K562 (cell line): ENCODE data around the gene NCOA1. TPM values are rescaled to one million over a fixed set of nuclear protein-coding genes. Genes with fewer than 3 reads are reported as not detected.

Experiments used
- ARID2 ChIP-seq: fragments of 450-650 bp; IDR thresholded peaks from 2 replicates; pipeline ENCODE4 v1.6.1; 2017; ENCODE audit warnings: antibody characterized with exemption, mild to moderate bottlenecking
- CBX2 ChIP-seq: fragments of 200-600 bp; sonication (generic); IDR thresholded peaks from one replicate; pipeline ENCODE4 v1.6.1; 2012; ENCODE audit warnings: mild to moderate bottlenecking, low read length, inconsistent platforms; ENCODE audit not compliant: insufficient read depth, poor library complexity, severe bottlenecking
- GATA2 ChIP-seq: sonication (generic); formaldehyde crosslinking; IDR thresholded peaks from 2 replicates; pipeline ENCODE4 v1.4.0; 2020; ENCODE audit warnings: mild to moderate bottlenecking, missing genetic modification reagents
- PCBP1 ChIP-seq: fragments of 200-400 bp; formaldehyde crosslinking; IDR thresholded peaks from 2 replicates; pipeline ENCODE4 v1.6.1; 2018; ENCODE audit warnings: mild to moderate bottlenecking, low read depth, low read length; ENCODE audit not compliant: poor library complexity, severe bottlenecking
- RFX1 ChIP-seq: fragments of 450-650 bp; IDR thresholded peaks from 2 replicates; pipeline ENCODE4 v1.6.1; 2016; ENCODE audit warnings: mild to moderate bottlenecking, moderate library complexity
- RUNX1 ChIP-seq: sonication (generic); IDR thresholded peaks from 2 replicates; pipeline ENCODE4 v1.6.1; 2016; ENCODE audit warnings: antibody characterized with exemption, low read depth
- U2AF2 ChIP-seq: fragments of 200-400 bp; formaldehyde crosslinking; optimal IDR thresholded peaks from 2 replicates; pipeline ENCODE3; 2017; ENCODE audit warnings: low read depth, mild to moderate bottlenecking, low read length
- ZNF174 ChIP-seq: fragments of 250-450 bp; sonication (Bioruptor Pico); IDR thresholded peaks from 2 replicates; pipeline ENCODE4 v1.4.0; 2020; ENCODE audit warnings: mild to moderate bottlenecking
- ZNF518B ChIP-seq: fragments of 250-450 bp; sonication (Bioruptor Pico); IDR thresholded peaks from 2 replicates; pipeline ENCODE4 v1.5.0; 2021; ENCODE audit warnings: mild to moderate bottlenecking, moderate library complexity
- polyA plus RNA-seq, 8 experiments: library from polyadenylated mRNA; depleted of rRNA in 4 of 8; stranded (reverse) in 5 of 8; unstranded in 3 of 8; fragments of >200 nt; fragmentation: Nextera tagmentation in 2 of 8; fragmentation: Illumina TruSeq in 1 of 8; extraction: Ambion mirVana in 2 of 8; extraction: Trizol in 1 of 8; gene quantifications; 2 replicates each; pipeline versions ENCODE4 v1.2.1 to v1.2.3, GENCODE V29; 2011 to 2014; ENCODE audit warnings: inconsistent platforms in 1 of 8, missing spikeins in 1 of 8
- total RNA-seq, 7 experiments: library from RNA; depleted of rRNA in 6 of 7; stranded (reverse); fragments of >200 nt in 6 of 7; fragmentation: Illumina TruSeq in 2 of 7; extraction: Trizol in 2 of 7; gene quantifications; 2 replicates each; pipeline versions ENCODE4 v1.2.1 to v1.2.3, GENCODE V29; 2011 to 2021; ENCODE audit warnings: low replicate concordance in 1 of 7

NCOA1 gene
- total and polyA plus RNA-seq, 9 of the 15 experiments (the other 6 are each of a cell fraction or from before 2014, with no cell fraction given) = 4.9 to 25.7 (median 17.0) TPM

GRCh38 chr2:24586955-24587354, 95.9 kb downstream of the NCOA1 start (continued):
- TF ChIP-seq ZNF518B (CRISPR knock-in tag) (no peak), RUNX1 (no peak), U2AF2 (no peak), CBX2 (no peak), PCBP1 (no peak), ARID2 (no peak), RFX1 (no peak), ZNF174 (CRISPR knock-in tag) (no peak), GATA2 (CRISPR knock-in tag) (no peak)
- TF ChIP-seq, all 486 proteins: peak for 0
